ENCODE results near the gene SPP1. TPM values are rescaled to one million over a fixed set of nuclear protein-coding genes. Genes with fewer than 3 reads are reported as not detected.
"Not testable (repeated sequence)": the region's sequence is repeated elsewhere in the genome, so short reads cannot be mapped to it uniquely, and the experiment has no call there.

Gene SPP1
- polyA plus RNA-seq, 4 donors = 103 to 545 (median 277) TPM

- peak in 1 of 4 donors; percentile 24 for DNase-seq (ENCODE audit: low read depth in 4 of 4, low spot score in 3 of 4)
Observed at GRCh38 chr4:87985097-87985886, 9.8 kb downstream of the SPP1 start.

GRCh38 chr4:87985887-87986200 lies 10.3 kb downstream of the SPP1 start:
- no peak for DNase-seq (ENCODE audit: low read depth in 4 of 4, low spot score in 3 of 4)

- no peak for DNase-seq (ENCODE audit: low read depth in 4 of 4, low spot score in 3 of 4)
Observed at GRCh38 chr4:87986508-87986907, 11.0 kb downstream of the SPP1 start.

GRCh38 chr4:87989765-87990164 lies 14.3 kb downstream of the SPP1 start:
- DNase-seq (ENCODE audit: low read depth in 4 of 4, low spot score in 3 of 4) = no peak

GRCh38 chr4:87995435-87995834 lies 19.9 kb downstream of the SPP1 start:
- no peak for DNase-seq (ENCODE audit: low read depth in 4 of 4, low spot score in 3 of 4)

- not testable (repeated sequence) for DNase-seq (ENCODE audit: low read depth in 4 of 4, low spot score in 3 of 4)
Observed at GRCh38 chr4:87999191-87999691, 23.7 kb downstream of the SPP1 start.

- no peak for DNase-seq (ENCODE audit: low read depth in 4 of 4, low spot score in 3 of 4)
Observed at GRCh38 chr4:88001871-88002270, 26.4 kb downstream of the SPP1 start.

- no peak for DNase-seq (ENCODE audit: low read depth in 4 of 4, low spot score in 3 of 4)
Observed at GRCh38 chr4:88002786-88003185, 27.3 kb downstream of the SPP1 start.

GRCh38 chr4:88003261-88003660 lies 27.7 kb downstream of the SPP1 start:
- no peak for DNase-seq (ENCODE audit: low read depth in 4 of 4, low spot score in 3 of 4)

- no peak for DNase-seq (ENCODE audit: low read depth in 4 of 4, low spot score in 3 of 4)
Observed at GRCh38 chr4:88005076-88005475, 29.6 kb downstream of the SPP1 start.

GRCh38 chr4:88005946-88006345 lies 30.4 kb downstream of the SPP1 start:
- DNase-seq (ENCODE audit: low read depth in 4 of 4, low spot score in 3 of 4) = no peak

- DNase-seq (ENCODE audit: low read depth in 4 of 4, low spot score in 3 of 4) = no peak
Observed at GRCh38 chr4:88006956-88007303, 31.4 kb downstream of the SPP1 start.

GRCh38 chr4:88007304-88008121 lies 32.0 kb downstream of the SPP1 start, which contains the start of gene PKD2:
Gene PKD2 (plus strand): TSS chr4:88007635. CDS start chr4:88007734, 99 bp downstream.
- DNase-seq (ENCODE audit: low read depth in 4 of 4, low spot score in 3 of 4) = peak in 1 of 4 donors; percentile 67

- DNase-seq (ENCODE audit: low read depth in 4 of 4, low spot score in 3 of 4) = no peak
Observed at GRCh38 chr4:88008122-88008742, 32.7 kb downstream of the SPP1 start.

- no peak for DNase-seq (ENCODE audit: low read depth in 4 of 4, low spot score in 3 of 4)
Observed at GRCh38 chr4:88008743-88009171, 33.2 kb downstream of the SPP1 start.

- no peak for DNase-seq (ENCODE audit: low read depth in 4 of 4, low spot score in 3 of 4)
Observed at GRCh38 chr4:88009871-88010270, 34.4 kb downstream of the SPP1 start.

- no peak for DNase-seq (ENCODE audit: low read depth in 4 of 4, low spot score in 3 of 4)
Observed at GRCh38 chr4:88010966-88011365, 35.5 kb downstream of the SPP1 start.

GRCh38 chr4:88012647-88013046 lies 37.1 kb downstream of the SPP1 start:
- no peak for DNase-seq (ENCODE audit: low read depth in 4 of 4, low spot score in 3 of 4)

- no peak for DNase-seq (ENCODE audit: low read depth in 4 of 4, low spot score in 3 of 4)
Observed at GRCh38 chr4:88014386-88014905, 38.9 kb downstream of the SPP1 start.

- DNase-seq (ENCODE audit: low read depth in 4 of 4, low spot score in 3 of 4) = no peak
Observed at GRCh38 chr4:88015659-88016295, 40.3 kb downstream of the SPP1 start.

Measured in left renal pelvis (tissue), 4 donors.